NCI-H82 (cell line): ENCODE results near the gene RAVER1.
"Not testable (repeated sequence)": the region's sequence is repeated elsewhere in the genome, so short reads cannot be mapped to it uniquely, and the experiment has no call there.

Experiments used
- DNase-seq: peaks from one replicate; lab custom pipeline; 2025; lab: John Stamatoyannopoulos, UW

Gene RAVER1

GRCh38 chr19:10344780-10345179 lies 11.5 kb upstream of the RAVER1 start:
- no peak for DNase-seq

GRCh38 chr19:10343495-10343894 lies 10.2 kb upstream of the RAVER1 start:
- DNase-seq = no peak

- no peak for DNase-seq
Measured at GRCh38 chr19:10339977-10340376, 6.6 kb upstream of the RAVER1 start.

DNA sequence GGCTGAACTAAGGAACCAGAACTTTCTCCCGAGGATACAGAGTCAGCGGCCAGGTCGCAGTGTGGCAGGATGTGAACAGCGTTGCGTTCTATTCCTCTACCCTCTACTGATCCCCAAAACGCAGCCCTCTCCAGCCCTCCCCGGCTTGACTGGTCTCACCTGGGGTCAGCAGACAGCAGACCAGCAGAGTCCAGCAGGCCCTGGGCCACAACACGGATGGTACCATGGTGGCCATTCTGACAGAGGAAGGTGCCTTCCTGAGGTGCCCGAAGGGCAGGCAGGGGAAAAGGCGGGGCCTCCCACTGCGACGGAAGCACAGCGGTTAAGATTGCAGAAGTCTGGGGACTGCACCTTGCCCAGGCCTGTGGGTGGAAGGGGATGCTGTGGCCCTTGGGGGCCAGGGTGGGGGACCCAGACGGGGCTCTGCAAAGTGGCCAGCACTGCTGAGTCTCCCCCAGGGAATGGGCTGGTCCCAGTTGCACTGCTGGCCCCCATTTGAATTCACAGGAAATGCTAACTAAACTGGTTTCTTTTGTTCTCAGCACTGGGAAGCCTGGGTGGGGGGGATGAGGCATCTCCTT lies 6.1 kb upstream of the RAVER1 start, which contains the start of gene ICAM3:
ICAM3 (minus strand) TSS at position 245 of the 581 bp plus-strand sequence; CDS start at position 235, 10 bp downstream.
- no peak for DNase-seq

GRCh38 chr19:10338940-10339339 lies 5.6 kb upstream of the RAVER1 start:
- no peak for DNase-seq

- DNase-seq = not testable (repeated sequence)
Measured at GRCh38 chr19:10336725-10337124, 3.4 kb upstream of the RAVER1 start.

- no peak for DNase-seq
Measured at GRCh38 chr19:10335352-10335985, 2.1 kb upstream of the RAVER1 start.

DNA sequence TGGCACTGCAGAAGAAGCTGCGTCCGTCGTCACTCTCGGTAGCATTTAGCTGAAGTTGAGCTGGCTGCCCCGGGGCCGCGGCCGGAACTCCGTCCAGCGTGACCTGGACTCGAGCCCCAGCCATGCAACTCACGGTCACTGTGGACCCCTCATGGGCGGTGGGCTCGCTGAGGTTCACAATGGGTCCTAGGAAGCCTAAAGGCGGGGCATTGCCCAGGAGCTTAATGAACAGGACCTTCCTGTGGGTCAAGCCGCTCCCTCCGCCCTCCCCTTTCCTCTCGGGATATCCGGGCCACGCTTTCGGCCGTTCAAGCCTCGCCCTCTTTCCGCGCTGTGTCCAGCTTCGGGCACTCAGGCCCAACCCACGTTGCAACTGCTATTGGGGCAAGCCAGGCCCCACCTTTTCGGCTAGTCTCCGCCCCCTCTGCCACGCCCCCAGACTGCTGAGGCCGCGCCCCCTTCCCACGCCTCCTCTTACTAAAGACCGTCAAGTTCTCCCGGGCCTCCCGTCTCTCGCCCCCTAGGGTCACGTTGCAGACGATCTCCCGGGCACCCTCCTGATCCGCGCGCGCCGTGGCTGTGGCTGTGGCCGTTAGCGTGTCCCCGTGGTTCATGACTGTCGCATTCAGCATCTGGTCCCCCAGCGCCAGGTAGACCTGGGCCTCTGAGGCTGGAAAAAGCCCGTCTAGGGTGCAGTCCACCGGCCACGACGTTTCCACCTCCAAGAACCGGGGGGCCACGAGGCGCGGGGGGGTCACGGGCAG lies 1.4 kb upstream of the RAVER1 start:
- DNase-seq = peak; percentile 93

GRCh38 chr19:10333758-10334587 lies 644 bp upstream of the RAVER1 start:
- DNase-seq = peak; percentile 35

GRCh38 chr19:10332158-10332964 lies 968 bp downstream of the RAVER1 start:
- peak; percentile 42 for DNase-seq

GRCh38 chr19:10329555-10329954 lies 3.8 kb downstream of the RAVER1 start:
- DNase-seq = no peak

DNA sequence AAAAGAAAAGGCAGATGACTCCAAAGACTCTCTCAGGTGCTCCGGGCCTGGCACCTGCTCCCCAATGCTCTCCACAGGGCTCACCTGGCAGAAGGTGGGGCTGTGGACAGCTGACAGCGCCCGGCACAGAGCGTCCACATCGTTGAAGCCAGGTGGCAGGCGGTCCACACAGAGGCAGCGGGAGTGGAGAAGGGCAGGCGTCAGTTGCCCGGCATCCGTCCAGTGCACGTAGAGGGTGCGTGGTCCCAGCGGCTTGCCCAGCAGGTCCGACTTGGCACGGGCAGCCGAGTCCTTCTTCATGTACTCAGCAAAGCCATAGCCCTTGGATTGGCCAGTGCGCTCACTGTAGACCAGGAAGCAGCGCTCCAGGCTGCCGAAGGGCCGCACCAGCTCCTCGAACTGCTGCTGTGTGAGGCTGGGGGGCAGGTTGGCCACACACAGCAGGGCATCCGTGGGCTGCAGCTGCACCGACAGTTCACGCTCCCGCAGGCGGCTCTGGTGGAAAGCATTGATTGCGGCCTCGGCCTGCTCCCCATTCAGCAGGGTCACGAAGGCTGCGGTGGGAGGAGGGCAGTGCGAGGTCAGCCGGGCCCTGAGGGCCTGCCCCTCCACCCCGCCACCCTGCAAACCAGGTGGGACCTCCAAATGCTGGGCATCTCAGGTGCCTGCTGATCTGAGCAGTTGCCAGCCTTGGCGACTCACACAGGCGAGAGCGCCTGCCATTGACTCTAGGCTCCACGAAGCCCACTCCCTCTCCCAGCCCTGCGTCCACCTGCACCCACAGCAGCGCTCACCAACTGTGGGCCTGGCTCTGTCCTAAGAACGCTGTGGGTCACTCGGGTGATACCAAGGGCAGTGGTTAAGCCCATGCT lies 4.5 kb downstream of the RAVER1 start:
- DNase-seq = no peak

DNA sequence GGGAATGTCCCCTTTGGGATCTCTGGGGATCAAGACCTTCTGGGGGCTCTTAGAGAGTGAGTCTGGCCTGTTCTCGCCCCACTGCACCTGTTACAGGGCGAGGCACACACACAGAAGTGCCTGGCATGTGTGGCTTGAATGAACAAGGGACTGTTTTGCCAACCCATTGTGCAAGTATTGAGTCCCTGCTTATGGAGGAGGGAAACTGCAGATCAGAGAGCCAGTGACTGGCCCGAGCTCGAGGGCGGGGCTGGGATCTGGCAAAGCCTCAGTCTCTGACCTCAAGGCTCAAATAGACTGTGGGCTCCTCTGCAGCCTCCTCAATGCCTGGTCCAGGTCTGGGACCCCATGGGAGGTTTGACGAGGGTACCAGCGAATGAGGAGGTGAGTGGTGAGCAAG lies 5.5 kb downstream of the RAVER1 start:
- DNase-seq = no peak

- DNase-seq = no peak
Measured at GRCh38 chr19:10325732-10326131, 7.6 kb downstream of the RAVER1 start.

- no peak for DNase-seq
Measured at GRCh38 chr19:10321874-10322835, 11.2 kb downstream of the RAVER1 start.

GRCh38 chr19:10321417-10321797 lies 11.9 kb downstream of the RAVER1 start:
- no peak for DNase-seq

- no peak for DNase-seq
Measured at GRCh38 chr19:10320602-10321416, 12.5 kb downstream of the RAVER1 start.
